ENCODE data around the gene COL5A1.

Gene COL5A1

DNA sequence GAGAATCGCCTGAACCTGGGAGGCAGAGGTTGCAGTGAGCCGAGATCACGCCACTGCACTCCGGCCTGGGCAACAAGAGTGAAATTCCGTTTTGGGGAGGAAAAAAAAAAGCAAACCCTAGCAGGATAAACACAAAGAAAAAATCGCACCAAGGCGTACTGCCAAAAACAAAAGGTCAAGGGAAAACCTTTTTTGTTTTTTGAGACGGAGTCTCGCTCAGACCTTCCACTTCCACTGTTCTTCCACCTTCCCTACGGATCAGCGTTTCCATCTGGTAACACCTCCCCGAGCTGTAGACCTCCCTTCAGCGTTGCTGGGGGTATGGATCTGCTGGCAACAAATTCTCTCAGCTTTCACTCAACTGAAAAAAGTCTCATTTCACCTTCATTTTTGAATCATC, 218.9 kb downstream of the COL5A1 start:
- H3K4me2 ChIP-seq (ENCODE audit: low read length), result no peak overlapping the region
- TF ChIP-seq EZH2phosphoT487 (IDR thresholded peaks at IDR 0.05; ENCODE audit: low read depth), result no peak
- TF ChIP-seq, protein P1, sequence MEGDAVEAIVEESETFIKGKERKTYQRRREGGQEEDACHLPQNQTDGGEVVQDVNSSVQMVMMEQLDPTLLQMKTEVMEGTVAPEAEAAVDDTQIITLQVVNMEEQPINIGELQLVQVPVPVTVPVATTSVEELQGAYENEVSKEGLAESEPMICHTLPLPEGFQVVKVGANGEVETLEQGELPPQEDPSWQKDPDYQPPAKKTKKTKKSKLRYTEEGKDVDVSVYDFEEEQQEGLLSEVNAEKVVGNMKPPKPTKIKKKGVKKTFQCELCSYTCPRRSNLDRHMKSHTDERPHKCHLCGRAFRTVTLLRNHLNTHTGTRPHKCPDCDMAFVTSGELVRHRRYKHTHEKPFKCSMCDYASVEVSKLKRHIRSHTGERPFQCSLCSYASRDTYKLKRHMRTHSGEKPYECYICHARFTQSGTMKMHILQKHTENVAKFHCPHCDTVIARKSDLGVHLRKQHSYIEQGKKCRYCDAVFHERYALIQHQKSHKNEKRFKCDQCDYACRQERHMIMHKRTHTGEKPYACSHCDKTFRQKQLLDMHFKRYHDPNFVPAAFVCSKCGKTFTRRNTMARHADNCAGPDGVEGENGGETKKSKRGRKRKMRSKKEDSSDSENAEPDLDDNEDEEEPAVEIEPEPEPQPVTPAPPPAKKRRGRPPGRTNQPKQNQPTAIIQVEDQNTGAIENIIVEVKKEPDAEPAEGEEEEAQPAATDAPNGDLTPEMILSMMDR (IDR thresholded peaks at IDR 0.05; ENCODE audit: low read depth, low read length), result no peak
- H3K9me3 ChIP-seq (ENCODE audit: insufficient read depth, low read length), result peaks cover 15% of the 10 kb centered on the region
- peaks cover 14% of the 10 kb centered on the region for H3K36me3 ChIP-seq (replicated peaks; ENCODE audit: low read depth, low read length)
- H3K9ac ChIP-seq (ENCODE audit: low read length), result no peak overlapping the region
- H2AFZ ChIP-seq (ENCODE audit: low read depth, low read length), result no peak overlapping the region
- H3K79me2 ChIP-seq (ENCODE audit: low read length), result no peaks in the 10 kb centered on the region
- peaks cover 41% of the 10 kb centered on the region for H3K4me1 ChIP-seq (ENCODE audit: low read length)
- no peaks in the 10 kb centered on the region for H3K27me3 ChIP-seq (ENCODE audit: low read depth, low read length)
- H4K20me1 ChIP-seq (ENCODE audit: insufficient read depth, low read length), result no peaks in the 10 kb centered on the region
- no peak overlapping the region for H3K4me3 ChIP-seq (ENCODE audit: low read length)
- H3K27ac ChIP-seq (ENCODE audit: low read length), result no peak overlapping the region

- H3K9ac ChIP-seq (ENCODE audit: low read length), result no peak overlapping the region
- no peaks in the 10 kb centered on the region for H4K20me1 ChIP-seq (ENCODE audit: insufficient read depth, low read length)
- peaks cover 32% of the 10 kb centered on the region for H3K4me1 ChIP-seq (ENCODE audit: low read length)
- H3K27me3 ChIP-seq (ENCODE audit: low read depth, low read length), result no peaks in the 10 kb centered on the region
- no peak overlapping the region for H2AFZ ChIP-seq (ENCODE audit: low read depth, low read length)
- H3K79me2 ChIP-seq (ENCODE audit: low read length), result no peaks in the 10 kb centered on the region
- H3K27ac ChIP-seq (ENCODE audit: low read length), result no peak overlapping the region
- H3K4me2 ChIP-seq (ENCODE audit: low read length), result no peak overlapping the region
- H3K9me3 ChIP-seq (ENCODE audit: insufficient read depth, low read length), result peaks cover 15% of the 10 kb centered on the region
- H3K36me3 ChIP-seq (replicated peaks; ENCODE audit: low read depth, low read length), result peaks cover 14% of the 10 kb centered on the region
- no peak overlapping the region for H3K4me3 ChIP-seq (ENCODE audit: low read length)
- TF ChIP-seq, protein P1 (IDR thresholded peaks at IDR 0.05; ENCODE audit: low read depth, low read length), result no peak
- TF ChIP-seq EZH2phosphoT487 (IDR thresholded peaks at IDR 0.05; ENCODE audit: low read depth), result no peak
These were observed 220.2 kb downstream of the COL5A1 start for GRCh38 chr9:134861595-134862334.

GRCh38 chr9:134863306-134863902, 221.8 kb downstream of the COL5A1 start:
- Histone ChIP-seq H3K4me1 (ENCODE audit: low read length) (peaks cover 17% of the 10 kb centered on the region), H3K79me2 (ENCODE audit: low read length) (no peaks in the 10 kb centered on the region), H3K27me3 (ENCODE audit: low read depth, low read length) (no peaks in the 10 kb centered on the region), H3K9ac (ENCODE audit: low read length) (no peak overlapping the region), H2AFZ (ENCODE audit: low read depth, low read length) (no peak overlapping the region), H4K20me1 (ENCODE audit: insufficient read depth, low read length) (no peaks in the 10 kb centered on the region), H3K27ac (ENCODE audit: low read length) (no peak overlapping the region), H3K4me2 (ENCODE audit: low read length) (no peak overlapping the region), H3K36me3 (replicated peaks; ENCODE audit: low read depth, low read length) (peaks cover 9% of the 10 kb centered on the region), H3K4me3 (ENCODE audit: low read length) (no peak overlapping the region), H3K9me3 (ENCODE audit: insufficient read depth, low read length) (peaks cover 12% of the 10 kb centered on the region)
- no peak for TF ChIP-seq EZH2phosphoT487 (IDR thresholded peaks at IDR 0.05; ENCODE audit: low read depth)
- TF ChIP-seq, protein P1 (IDR thresholded peaks at IDR 0.05; ENCODE audit: low read depth, low read length), result no peak

GRCh38 chr9:134863941-134864820, 222.6 kb downstream of the COL5A1 start:
- Histone ChIP-seq H3K27ac (ENCODE audit: low read length) (no peak overlapping the region), H3K79me2 (ENCODE audit: low read length) (no peaks in the 10 kb centered on the region)

More at GRCh38 chr9:134863941-134864820, 222.6 kb downstream of the COL5A1 start:
- Histone ChIP-seq H3K4me1 (ENCODE audit: low read length) (peaks cover 16% of the 10 kb centered on the region), H3K9ac (ENCODE audit: low read length) (no peak overlapping the region), H3K4me3 (ENCODE audit: low read length) (no peak overlapping the region), H3K27me3 (ENCODE audit: low read depth, low read length) (no peaks in the 10 kb centered on the region), H3K9me3 (ENCODE audit: insufficient read depth, low read length) (peaks cover 12% of the 10 kb centered on the region), H2AFZ (ENCODE audit: low read depth, low read length) (no peak overlapping the region), H4K20me1 (ENCODE audit: insufficient read depth, low read length) (no peaks in the 10 kb centered on the region), H3K4me2 (ENCODE audit: low read length) (no peak overlapping the region), H3K36me3 (replicated peaks; ENCODE audit: low read depth, low read length) (peaks cover 9% of the 10 kb centered on the region)
- TF ChIP-seq, protein P1 (IDR thresholded peaks at IDR 0.05; ENCODE audit: low read depth, low read length), result no peak
